Vagina (tissue), 2 donors: ENCODE results near the gene SDR39U1. TPM values are rescaled to one million over a fixed set of nuclear protein-coding genes. Genes with fewer than 3 reads are reported as not detected.
"Not testable (repeated sequence)": the region's sequence is repeated elsewhere in the genome, so short reads cannot be mapped to it uniquely, and the experiment has no call there.

Source experiments
- DNase-seq, 2 donors: peaks; one replicate each; pipeline ENCODE4 v3.0.0-alpha.2; 2017; ENCODE audit errors: extremely low spot score in 2 of 2
- H3K27ac ChIP-seq: fragments of 200-600 bp; sonication (generic); one replicate; pipeline ENCODE4 v1.5.1; 2019
- H3K27me3 ChIP-seq: fragments of 200-600 bp; sonication (generic); one replicate; pipeline ENCODE4 v1.5.1; 2019
- H3K36me3 ChIP-seq, 2 donors: fragments of 200-600 bp; sonication (generic); one replicate each; pipeline ENCODE4 v1.5.1; 2017 to 2019
- H3K4me1 ChIP-seq: fragments of 200-600 bp; sonication (generic); one replicate; pipeline ENCODE4 v1.5.1; 2019
- H3K4me3 ChIP-seq, 2 donors: fragments of 200-600 bp; sonication (generic); 1 replicate in 1 of 2; 2 replicates in 1 of 2; pipeline ENCODE4 v1.5.1; 2016 to 2019
- H3K9me3 ChIP-seq: fragments of 200-600 bp; sonication (generic); one replicate; pipeline ENCODE4 v1.5.1; 2019
- CTCF ChIP-seq, 3 experiments: fragments of 450-650 bp in 2 of 3; fragments of 200-600 bp in 1 of 3; sonication (generic) in 1 of 3; IDR thresholded peaks; one replicate each; pipeline ENCODE4 v1.5.1; 2017 to 2019; ENCODE audit warnings: antibody characterized with exemption in 3 of 3, mild to moderate bottlenecking in 2 of 3, moderate library complexity in 2 of 3
- POLR2A ChIP-seq, 2 donors: fragments of 450-650 bp; IDR thresholded peaks; one replicate each; pipeline ENCODE4 v1.6.1; 2017; ENCODE audit warnings: antibody characterized with exemption in 2 of 2, mild to moderate bottlenecking in 2 of 2, moderate library complexity in 2 of 2
- POLR2AphosphoS5 ChIP-seq, 2 donors: sonication (generic); formaldehyde crosslinking; IDR thresholded peaks; one replicate each; pipeline ENCODE4 v1.9.0; 2017; ENCODE audit warnings: antibody characterized with exemption in 2 of 2, mild to moderate bottlenecking in 2 of 2, low read depth in 1 of 2; ENCODE audit not compliant: insufficient read depth in 1 of 2
- intact Hi-C: fragments of 100-400 bp; cut with DNase I; formaldehyde crosslinking; loops from one replicate; pipeline ENCODE4 v1.15.1; 2023
- total RNA-seq: library from RNA; depleted of rRNA; stranded (reverse); fragments of >200 nt; gene quantifications from one replicate; pipeline ENCODE4 v1.2.3, GENCODE V29; 2016

The SDR39U1 gene
- total RNA-seq, 1 donor from 2014 or later = 43.2 TPM

GRCh38 chr14:24458736-24459135 lies 16.2 kb upstream of the SDR39U1 start:
- DNase-seq = no peak
- intact Hi-C loops = no loop called here
- TF ChIP-seq POLR2A (IDR thresholded peaks at IDR 0.05) (no peak), CTCF (IDR thresholded peaks at IDR 0.05) (no peak), POLR2AphosphoS5 (IDR thresholded peaks at IDR 0.05; ENCODE audit: insufficient read depth in 1 of 2, low read depth in 1 of 2) (no peak)
- H3K36me3 ChIP-seq = no peaks in the 10 kb centered on the region
- no peaks in the 10 kb centered on the region for H3K4me1 ChIP-seq
- no peak overlapping the region for H3K4me3 ChIP-seq
- no peaks in the 10 kb centered on the region for H3K27me3 ChIP-seq
- H3K27ac ChIP-seq = no peak overlapping the region
- H3K9me3 ChIP-seq = no peaks in the 10 kb centered on the region

GRCh38 chr14:24456980-24457379 lies 14.4 kb upstream of the SDR39U1 start:
- no peaks in the 10 kb centered on the region for H3K27me3 ChIP-seq
- TF ChIP-seq CTCF (IDR thresholded peaks at IDR 0.05) (no peak), POLR2A (IDR thresholded peaks at IDR 0.05) (no peak), POLR2AphosphoS5 (IDR thresholded peaks at IDR 0.05; ENCODE audit: insufficient read depth in 1 of 2, low read depth in 1 of 2) (no peak)
- H3K27ac ChIP-seq = no peak overlapping the region
- intact Hi-C loops = no loop called here
- DNase-seq = no peak
- no peaks in the 10 kb centered on the region for H3K4me1 ChIP-seq
- H3K4me3 ChIP-seq = no peak overlapping the region
- H3K36me3 ChIP-seq = no peaks in the 10 kb centered on the region
- no peaks in the 10 kb centered on the region for H3K9me3 ChIP-seq

GRCh38 chr14:24450828-24451227 lies 8.3 kb upstream of the SDR39U1 start:
- H3K27me3 ChIP-seq, intact Hi-C loops, H3K27ac ChIP-seq, H3K4me1 ChIP-seq, DNase-seq, H3K4me3 ChIP-seq, H3K36me3 ChIP-seq, H3K9me3 ChIP-seq: not testable (repeated sequence)

- no peak for TF ChIP-seq POLR2AphosphoS5 (IDR thresholded peaks at IDR 0.05; ENCODE audit: insufficient read depth in 1 of 2, low read depth in 1 of 2)
- TF ChIP-seq CTCF (IDR thresholded peaks at IDR 0.05) = no peak
- TF ChIP-seq POLR2A (IDR thresholded peaks at IDR 0.05) = no peak
- Histone ChIP-seq H3K4me1 (peaks cover 25% of the 10 kb centered on the region), H3K36me3 (peaks cover 0 to 21% of the 10 kb centered on the region in 2 donors), H3K4me3 (peak overlapping the region; percentile 63 to 67), H3K27me3 (no peaks in the 10 kb centered on the region), H3K9me3 (no peaks in the 10 kb centered on the region), H3K27ac (peak overlapping the region; percentile 97)
- intact Hi-C loops = no loop called here
- DNase-seq = no peak
Measured at GRCh38 chr14:24443053-24443665, 583 bp upstream of the SDR39U1 start.

GRCh38 chr14:24441904-24442239 lies 704 bp downstream of the SDR39U1 start:
- intact Hi-C loops = no loop called here
- Histone ChIP-seq H3K4me3 (peak overlapping the region; percentile 63 to 67), H3K27ac (peak overlapping the region; percentile 97), H3K9me3 (no peaks in the 10 kb centered on the region), H3K36me3 (peaks cover 0 to 33% of the 10 kb centered on the region in 2 donors), H3K4me1 (peaks cover 38% of the 10 kb centered on the region), H3K27me3 (no peaks in the 10 kb centered on the region)
- TF ChIP-seq POLR2A (IDR thresholded peaks at IDR 0.05) (no peak), CTCF (IDR thresholded peaks at IDR 0.05) (no peak), POLR2AphosphoS5 (IDR thresholded peaks at IDR 0.05; ENCODE audit: insufficient read depth in 1 of 2, low read depth in 1 of 2) (no peak)
- no peak for DNase-seq
